Endothelial cell of umbilical vein (primary cell): Measurements from ENCODE around the gene OR7C1. TPM values are rescaled to one million over a fixed set of nuclear protein-coding genes. Genes with fewer than 3 reads are reported as not detected.

ENCODE experiments used
- BruUV-seq: library from RNA; stranded (reverse); fragments of 400-500 nt; replicated peaks from 2 replicates; lab custom pipeline; 2021; lab: Mats Ljungman, UMichigan
- CTCF ChIA-PET: fragments of 300-600, 350-600 bp; sonication (Branson Sonifier 250); formaldehyde crosslinking; loops from one replicate; lab custom pipeline; 2021; ENCODE audit warnings: antibody characterized with exemption, inconsistent platforms; lab: Charles Lee
- POLR2A ChIA-PET: fragments of 300-600, 350-600 bp; sonication (Branson Sonifier 250); formaldehyde crosslinking; loops from one replicate; lab custom pipeline; 2021; ENCODE audit warnings: antibody characterized with exemption, inconsistent platforms; lab: Charles Lee
- DNase-seq: peaks from one replicate; pipeline ENCODE4 v3.0.0-alpha.2; 2011; ENCODE audit warnings: low read depth, low spot score
- FAIRE-seq: peaks from 2 replicates; lab custom pipeline; 2011; peaks lifted over from hg19 to GRCh38; lab: Jason Lieb, UNC
- H2AFZ ChIP-seq: 2 replicates; pipeline ENCODE4 v1.6.0; 2012; ENCODE audit warnings: low read depth, low read length, control low read depth, inconsistent platforms
- H3K27ac ChIP-seq: 2 replicates; pipeline ENCODE4 v1.5.1; 2011; ENCODE audit warnings: low read depth, mild to moderate bottlenecking, control low read depth, low read length, moderate library complexity; ENCODE audit not compliant: insufficient read depth
- H3K27me3 ChIP-seq, 2 experiments: 2 replicates each; pipeline versions ENCODE4 v1.6.0 to v1.6.1; 2011; ENCODE audit warnings: low read length in 2 of 2, mixed read lengths in 1 of 2; ENCODE audit not compliant: control insufficient read depth in 2 of 2, insufficient read depth in 2 of 2
- H3K36me3 ChIP-seq, 2 experiments: 2 replicates in 1 of 2; 3 replicates in 1 of 2; pipeline ENCODE4 v1.5.1; 2011; ENCODE audit warnings: low read length in 2 of 2, mild to moderate bottlenecking in 1 of 2, moderate library complexity in 1 of 2; ENCODE audit not compliant: control insufficient read depth in 2 of 2, insufficient read depth in 2 of 2; ENCODE audit errors: extremely low read depth in 1 of 2
- H3K4me1 ChIP-seq: 3 replicates; pipeline ENCODE4 v1.5.1; 2011; ENCODE audit warnings: mild to moderate bottlenecking, low read length; ENCODE audit not compliant: control insufficient read depth, insufficient read depth; ENCODE audit errors: extremely low read depth
- H3K4me2 ChIP-seq: 2 replicates; pipeline ENCODE4 v1.6.1; 2011; ENCODE audit warnings: low read length, control low read depth, mixed read lengths; ENCODE audit not compliant: insufficient read depth
- H3K4me3 ChIP-seq, 3 experiments: fragments of 200-600 bp in 1 of 3; sonication (generic), shearing (Covaris generic) in 1 of 3; replicated peaks in 1 of 3; 2 replicates each; pipeline ENCODE4 v1.5.1; 2011 to 2016; ENCODE audit warnings: control low read depth in 3 of 3, low read length in 3 of 3, mild to moderate bottlenecking in 2 of 3, inconsistent platforms in 1 of 3, low read depth in 1 of 3, moderate library complexity in 1 of 3; ENCODE audit not compliant: insufficient read depth in 1 of 3
- H3K79me2 ChIP-seq: 2 replicates; pipeline ENCODE4 v1.6.0; 2012; ENCODE audit warnings: low read length, inconsistent platforms; ENCODE audit not compliant: control insufficient read depth, insufficient read depth
- H3K9ac ChIP-seq: replicated peaks from 2 replicates; pipeline ENCODE3; 2011; ENCODE audit warnings: low read length, control low read depth; ENCODE audit not compliant: insufficient read depth; ENCODE audit errors: extremely low read depth
- H3K9me1 ChIP-seq: replicated peaks from 3 replicates; pipeline ENCODE4 v1.6.0; 2011; ENCODE audit warnings: mild to moderate bottlenecking, low read length; ENCODE audit not compliant: control insufficient read depth, insufficient read depth; ENCODE audit errors: extremely low read depth
- H3K9me3 ChIP-seq: replicated peaks from 2 replicates; pipeline ENCODE4 v1.5.1; 2012; ENCODE audit warnings: low read length, inconsistent platforms; ENCODE audit not compliant: control insufficient read depth, insufficient read depth
- H4K20me1 ChIP-seq: replicated peaks from 2 replicates; pipeline ENCODE3; 2011; ENCODE audit warnings: mild to moderate bottlenecking, low read length; ENCODE audit not compliant: control insufficient read depth, insufficient read depth; ENCODE audit errors: extremely low read depth
- EZH2 ChIP-seq: IDR thresholded peaks from 2 replicates; pipeline ENCODE4 v1.6.1; 2012; ENCODE audit warnings: borderline replicate concordance, low read depth, mild to moderate bottlenecking, moderate library complexity, low read length, inconsistent platforms; ENCODE audit not compliant: severe bottlenecking
- FOS ChIP-seq: IDR thresholded peaks from 2 replicates; pipeline ENCODE4 v1.6.1; 2011; ENCODE audit warnings: mild to moderate bottlenecking, low read length, moderate library complexity, borderline replicate concordance; ENCODE audit not compliant: insufficient read depth
- GATA2 ChIP-seq: IDR thresholded peaks from 2 replicates; pipeline ENCODE4 v1.7.0; 2011; ENCODE audit warnings: low read depth, mild to moderate bottlenecking, moderate library complexity, mixed read lengths, low read length; ENCODE audit not compliant: insufficient read length, insufficient read depth
- JUN ChIP-seq: IDR thresholded peaks from 2 replicates; pipeline ENCODE4 v1.6.1; 2011; ENCODE audit warnings: borderline replicate concordance, low read depth; ENCODE audit not compliant: insufficient read length, insufficient read depth
- MYC ChIP-seq: IDR thresholded peaks from one replicate; pipeline ENCODE4 v1.6.1; 2011; ENCODE audit warnings: mild to moderate bottlenecking, low read depth, low read length
- POLR2A ChIP-seq: IDR thresholded peaks from 2 replicates; pipeline ENCODE4 v1.6.1; 2012; ENCODE audit warnings: low read depth, mild to moderate bottlenecking, control low read depth, low read length
- POLR2AphosphoS5 ChIP-seq: IDR thresholded peaks from 2 replicates; pipeline ENCODE4 v1.6.1; 2012; ENCODE audit warnings: low read depth, mild to moderate bottlenecking, control low read depth, low read length, moderate library complexity; ENCODE audit not compliant: insufficient read depth
- dilution Hi-C: fragments of 300-500 bp; cut with MboI; formaldehyde crosslinking; loops from one replicate; pipeline ENCODE4 v1.15.0; 2019; ENCODE audit warnings: low sequenced_read_pairs; ENCODE audit not compliant: extremely low pct_ligation_motif_present
- intact Hi-C: fragments of 100-400 bp; cut with micrococcal nuclease; formaldehyde crosslinking; loops from one replicate; pipeline ENCODE4 v1.10.0; 2022
- polyA plus RNA-seq, 4 experiments: library from polyadenylated mRNA; depleted of rRNA in 3 of 4; stranded (reverse) in 3 of 4; unstranded in 1 of 4; fragments of >200 nt; gene quantifications; 2 replicates each; pipeline versions ENCODE4 v1.2.1 to v1.2.3, GENCODE V29; 2011 to 2012; ENCODE audit warnings: missing spikeins in 1 of 4
- total RNA-seq: library from RNA; stranded (reverse); gene quantifications from 2 replicates; pipeline ENCODE4 v1.2.3, GENCODE V29; 2021
- TF ChIP-seq, protein P1 (sequence below): IDR thresholded peaks from 2 replicates; pipeline ENCODE4 v1.6.1; 2011; ENCODE audit not compliant: insufficient read depth, insufficient read length
- TF ChIP-seq, protein P2 (sequence below), 2 donors: IDR thresholded peaks; 1 replicate in 1 of 2; 2 replicates in 1 of 2; pipeline ENCODE4 v1.5.1; 2011; ENCODE audit warnings: low read length in 2 of 2, mild to moderate bottlenecking in 2 of 2, moderate library complexity in 2 of 2, control low read depth in 1 of 2, inconsistent platforms in 1 of 2, low read depth in 1 of 2; ENCODE audit not compliant: insufficient read depth in 1 of 2; ENCODE audit errors: extremely low read depth in 1 of 2

The OR7C1 gene
- total and polyA plus RNA-seq, 2 donors (not counting 3 experiments of a cell fraction or from before 2014, with no cell fraction given), result not detected

DNA sequence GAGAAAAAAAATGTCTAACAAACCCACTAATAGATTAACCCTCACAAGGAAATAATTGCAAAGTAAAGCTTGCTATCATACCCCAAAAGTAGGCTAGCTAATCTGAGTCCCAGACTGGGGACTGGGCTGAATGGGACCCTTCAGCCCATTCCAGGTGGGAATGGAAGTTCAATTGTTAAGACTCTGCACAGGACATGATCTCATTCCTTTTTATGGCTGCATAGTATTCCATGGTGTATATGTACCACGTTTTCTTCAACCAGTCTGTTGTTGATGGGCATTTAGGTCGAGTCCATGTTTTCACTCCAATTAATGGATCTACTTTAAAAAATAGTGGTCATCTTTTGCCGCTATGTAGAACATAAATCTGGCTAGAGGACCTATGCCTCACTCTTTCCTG, 17.9 kb downstream of the OR7C1 start:
- DNase-seq, result no peak
- H3K4me3 ChIP-seq, result no peak overlapping the region
- H3K9me3 ChIP-seq, result no peaks in the 10 kb centered on the region
- no peak overlapping the region for H3K4me2 ChIP-seq
- no peak for FAIRE-seq
- dilution Hi-C loops, result no loop called here
- no peaks in the 10 kb centered on the region for H3K27me3 ChIP-seq
- no peak overlapping the region for H3K27ac ChIP-seq
- ChIA-PET CTCF (no interaction called here), POLR2A (no interaction called here)
- H4K20me1 ChIP-seq, result no peaks in the 10 kb centered on the region
- no peaks in the 10 kb centered on the region for H3K79me2 ChIP-seq
- no peaks in the 10 kb centered on the region for H3K36me3 ChIP-seq
- H3K9ac ChIP-seq, result no peak overlapping the region
- no peaks in the 10 kb centered on the region for H3K4me1 ChIP-seq
- no peak overlapping the region for H2AFZ ChIP-seq
- TF ChIP-seq POLR2A, result no peak
- H3K9me1 ChIP-seq, result no peaks in the 10 kb centered on the region
- BruUV-seq, result no TSS peak
- intact Hi-C loops, result no loop called here

DNA sequence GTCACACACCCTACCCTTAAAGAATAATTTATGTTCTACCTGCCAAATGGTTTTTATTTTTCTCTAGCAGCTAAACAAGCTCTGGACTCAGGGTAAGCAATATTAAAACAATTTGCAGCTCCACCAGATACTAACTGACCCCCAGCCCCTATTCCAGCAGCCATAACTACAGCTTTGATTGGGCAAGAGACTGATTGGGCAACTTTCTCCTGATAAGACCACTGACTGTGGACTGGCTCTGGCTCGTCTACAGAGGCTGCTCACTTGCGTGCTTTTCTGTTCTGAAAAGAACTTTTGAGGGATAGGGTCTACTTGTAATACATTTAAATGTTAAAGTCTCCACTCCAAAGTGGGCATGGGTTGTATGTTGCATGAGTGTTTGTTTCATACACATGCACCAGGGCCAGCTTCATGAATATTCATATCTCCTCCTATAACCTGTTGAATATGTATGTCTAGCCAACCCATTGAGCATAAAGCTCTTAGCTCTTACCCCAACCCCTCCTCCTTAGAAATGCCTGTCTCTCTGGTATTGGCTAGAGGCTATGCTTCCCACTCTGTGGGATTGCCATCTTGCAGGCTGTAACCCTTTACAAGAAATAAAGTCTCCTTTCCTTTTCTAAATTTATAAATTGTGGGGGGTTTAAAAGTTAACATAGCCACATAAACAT, 19.9 kb downstream of the OR7C1 start:
- Histone ChIP-seq H3K9me3 (no peaks in the 10 kb centered on the region), H3K36me3 (no peaks in the 10 kb centered on the region), H3K27ac (no peak overlapping the region), H4K20me1 (no peaks in the 10 kb centered on the region), H3K4me1 (no peaks in the 10 kb centered on the region), H3K9ac (no peak overlapping the region), H3K9me1 (no peaks in the 10 kb centered on the region), H3K79me2 (no peaks in the 10 kb centered on the region), H3K4me2 (no peak overlapping the region), H3K4me3 (no peak overlapping the region), H2AFZ (no peak overlapping the region), H3K27me3 (no peaks in the 10 kb centered on the region)
- ChIA-PET CTCF (no interaction called here), POLR2A (no interaction called here)
- no peak for DNase-seq
- dilution Hi-C loops, result no loop called here
- BruUV-seq, result no TSS peak
- TF ChIP-seq POLR2A (no peak), MYC (no peak), FOS (no peak), GATA2 (no peak), POLR2AphosphoS5 (no peak), JUN (no peak), EZH2 (no peak)
- TF ChIP-seq, protein P1, sequence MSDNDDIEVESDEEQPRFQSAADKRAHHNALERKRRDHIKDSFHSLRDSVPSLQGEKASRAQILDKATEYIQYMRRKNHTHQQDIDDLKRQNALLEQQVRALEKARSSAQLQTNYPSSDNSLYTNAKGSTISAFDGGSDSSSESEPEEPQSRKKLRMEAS, result no peak
- TF ChIP-seq, protein P2, sequence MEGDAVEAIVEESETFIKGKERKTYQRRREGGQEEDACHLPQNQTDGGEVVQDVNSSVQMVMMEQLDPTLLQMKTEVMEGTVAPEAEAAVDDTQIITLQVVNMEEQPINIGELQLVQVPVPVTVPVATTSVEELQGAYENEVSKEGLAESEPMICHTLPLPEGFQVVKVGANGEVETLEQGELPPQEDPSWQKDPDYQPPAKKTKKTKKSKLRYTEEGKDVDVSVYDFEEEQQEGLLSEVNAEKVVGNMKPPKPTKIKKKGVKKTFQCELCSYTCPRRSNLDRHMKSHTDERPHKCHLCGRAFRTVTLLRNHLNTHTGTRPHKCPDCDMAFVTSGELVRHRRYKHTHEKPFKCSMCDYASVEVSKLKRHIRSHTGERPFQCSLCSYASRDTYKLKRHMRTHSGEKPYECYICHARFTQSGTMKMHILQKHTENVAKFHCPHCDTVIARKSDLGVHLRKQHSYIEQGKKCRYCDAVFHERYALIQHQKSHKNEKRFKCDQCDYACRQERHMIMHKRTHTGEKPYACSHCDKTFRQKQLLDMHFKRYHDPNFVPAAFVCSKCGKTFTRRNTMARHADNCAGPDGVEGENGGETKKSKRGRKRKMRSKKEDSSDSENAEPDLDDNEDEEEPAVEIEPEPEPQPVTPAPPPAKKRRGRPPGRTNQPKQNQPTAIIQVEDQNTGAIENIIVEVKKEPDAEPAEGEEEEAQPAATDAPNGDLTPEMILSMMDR (IDR thresholded peaks at IDR 0.05; ENCODE audit: extremely low read depth in 1 of 2, insufficient read depth in 1 of 2, low read depth in 1 of 2, low read length in 2 of 2), result no peak
- intact Hi-C loops, result no loop called here
- no peak for FAIRE-seq
